ENCODE results near the gene RGS9BP.
"Not testable (repeated sequence)": the region's sequence is repeated elsewhere in the genome, so short reads cannot be mapped to it uniquely, and the experiment has no call there.

RGS9BP gene

DNA sequence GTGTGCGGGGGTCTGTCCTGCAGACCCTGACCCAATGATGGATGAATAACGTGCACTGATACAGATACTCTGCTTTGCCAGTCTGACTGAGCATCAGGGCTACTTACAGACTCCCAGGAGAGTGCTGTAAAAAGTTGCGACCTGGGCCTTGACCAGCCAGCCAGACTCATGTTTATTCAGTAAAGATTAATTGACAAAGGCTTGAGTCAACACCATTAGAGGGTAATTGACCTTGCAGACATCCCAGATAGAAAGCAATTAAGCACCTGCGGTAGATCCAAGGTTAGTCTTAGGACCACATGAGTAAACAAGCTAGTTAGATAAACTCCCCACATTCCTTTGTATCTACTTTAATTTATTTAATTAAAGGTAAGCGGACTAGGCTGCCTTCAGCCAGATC, 26.4 kb downstream of the RGS9BP start:
- H3K4me3 ChIP-seq (ENCODE audit: low read depth, low read length): no peak overlapping the region
- TF ChIP-seq, protein P1, sequence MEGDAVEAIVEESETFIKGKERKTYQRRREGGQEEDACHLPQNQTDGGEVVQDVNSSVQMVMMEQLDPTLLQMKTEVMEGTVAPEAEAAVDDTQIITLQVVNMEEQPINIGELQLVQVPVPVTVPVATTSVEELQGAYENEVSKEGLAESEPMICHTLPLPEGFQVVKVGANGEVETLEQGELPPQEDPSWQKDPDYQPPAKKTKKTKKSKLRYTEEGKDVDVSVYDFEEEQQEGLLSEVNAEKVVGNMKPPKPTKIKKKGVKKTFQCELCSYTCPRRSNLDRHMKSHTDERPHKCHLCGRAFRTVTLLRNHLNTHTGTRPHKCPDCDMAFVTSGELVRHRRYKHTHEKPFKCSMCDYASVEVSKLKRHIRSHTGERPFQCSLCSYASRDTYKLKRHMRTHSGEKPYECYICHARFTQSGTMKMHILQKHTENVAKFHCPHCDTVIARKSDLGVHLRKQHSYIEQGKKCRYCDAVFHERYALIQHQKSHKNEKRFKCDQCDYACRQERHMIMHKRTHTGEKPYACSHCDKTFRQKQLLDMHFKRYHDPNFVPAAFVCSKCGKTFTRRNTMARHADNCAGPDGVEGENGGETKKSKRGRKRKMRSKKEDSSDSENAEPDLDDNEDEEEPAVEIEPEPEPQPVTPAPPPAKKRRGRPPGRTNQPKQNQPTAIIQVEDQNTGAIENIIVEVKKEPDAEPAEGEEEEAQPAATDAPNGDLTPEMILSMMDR (IDR thresholded peaks at IDR 0.05; ENCODE audit: borderline replicate concordance, insufficient read depth, low read depth, low read length): no peak

DNA sequence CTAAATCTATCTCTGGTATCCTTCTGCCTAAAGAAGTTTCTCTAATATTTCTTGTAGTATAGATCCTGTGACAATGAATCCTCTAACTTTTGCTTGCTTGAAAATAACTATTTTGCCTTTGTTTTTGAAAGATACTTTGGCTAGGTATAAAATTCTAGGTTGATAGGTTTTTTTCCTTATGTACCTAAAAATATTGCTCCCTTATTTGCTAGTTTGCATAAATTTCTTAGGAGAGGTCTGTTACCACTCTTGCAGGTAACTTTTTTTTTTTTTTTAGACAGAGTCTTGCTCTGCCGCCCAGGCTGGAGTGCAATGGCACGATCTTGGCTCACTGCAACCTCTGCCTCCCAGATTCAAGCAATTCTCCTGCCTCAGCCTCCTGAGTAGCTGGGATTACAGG, 28.4 kb downstream of the RGS9BP start:
- not testable (repeated sequence) for H3K4me3 ChIP-seq (ENCODE audit: low read depth, low read length)

DNA sequence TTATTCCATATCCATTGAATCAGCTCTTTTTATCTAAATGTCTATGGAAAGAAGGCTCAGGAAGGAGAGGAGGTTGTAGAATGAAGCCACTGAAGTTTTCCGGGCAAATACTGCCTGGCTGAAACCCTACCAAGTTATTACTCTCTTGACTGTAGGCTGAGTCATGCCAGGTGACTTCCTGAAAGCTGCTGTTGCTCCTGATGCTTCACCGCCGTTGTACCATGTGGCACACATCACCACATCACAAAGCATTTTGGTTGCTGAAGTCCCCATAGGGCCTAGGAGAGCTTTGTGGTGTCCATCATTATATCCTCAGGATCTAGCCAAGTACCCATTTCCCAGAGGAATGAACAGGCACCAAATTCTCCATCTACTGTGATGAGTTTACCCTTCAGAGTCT, 32.8 kb downstream of the RGS9BP start:
- H3K4me3 ChIP-seq (ENCODE audit: low read depth, low read length): no peak overlapping the region
- TF ChIP-seq, protein P1 (IDR thresholded peaks at IDR 0.05; ENCODE audit: borderline replicate concordance, insufficient read depth, low read depth, low read length): no peak

DNA sequence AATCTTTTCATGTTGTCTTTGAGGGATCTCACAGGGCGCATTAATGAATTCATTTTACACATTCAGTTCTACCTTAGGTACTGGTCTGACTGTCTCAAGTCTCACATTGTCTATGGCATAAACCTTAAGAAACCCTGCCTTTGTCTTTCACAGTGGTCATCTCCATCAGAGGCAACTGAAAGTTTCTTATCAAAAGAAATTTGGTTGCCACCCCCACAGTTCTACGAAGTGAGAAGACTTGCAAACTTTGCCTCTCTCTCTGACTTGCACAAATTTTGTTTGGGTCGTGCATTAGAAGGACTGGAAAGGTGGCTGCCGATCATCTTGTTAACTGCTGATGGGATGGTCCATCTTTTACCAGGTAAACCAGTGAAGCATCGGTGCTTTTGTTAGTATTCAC, 33.4 kb downstream of the RGS9BP start:
- TF ChIP-seq, protein P1 (IDR thresholded peaks at IDR 0.05; ENCODE audit: borderline replicate concordance, insufficient read depth, low read depth, low read length): no peak
- H3K4me3 ChIP-seq (ENCODE audit: low read depth, low read length): no peak overlapping the region

DNA sequence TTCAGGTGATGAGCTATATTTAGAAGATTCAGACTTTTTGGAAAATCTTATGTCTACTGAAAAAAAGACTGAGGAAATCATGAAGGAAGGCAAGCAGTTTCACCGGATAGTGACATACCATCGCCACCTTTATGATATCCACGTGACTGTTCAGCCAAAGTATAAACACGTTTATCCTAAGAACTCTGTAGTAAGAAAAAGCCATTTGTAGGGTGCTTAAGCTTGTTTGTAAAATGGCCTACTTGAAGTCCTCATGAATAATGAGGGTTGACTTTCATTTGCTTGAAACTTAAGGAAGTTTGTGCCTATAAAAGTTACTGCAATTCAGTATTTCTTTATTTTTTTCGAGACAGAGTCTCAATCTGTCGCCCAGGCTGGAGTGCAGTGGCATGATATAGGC, 36.1 kb downstream of the RGS9BP start:
- H3K4me3 ChIP-seq (ENCODE audit: low read depth, low read length): no peak overlapping the region
- TF ChIP-seq, protein P1 (IDR thresholded peaks at IDR 0.05; ENCODE audit: borderline replicate concordance, insufficient read depth, low read depth, low read length): no peak

DNA sequence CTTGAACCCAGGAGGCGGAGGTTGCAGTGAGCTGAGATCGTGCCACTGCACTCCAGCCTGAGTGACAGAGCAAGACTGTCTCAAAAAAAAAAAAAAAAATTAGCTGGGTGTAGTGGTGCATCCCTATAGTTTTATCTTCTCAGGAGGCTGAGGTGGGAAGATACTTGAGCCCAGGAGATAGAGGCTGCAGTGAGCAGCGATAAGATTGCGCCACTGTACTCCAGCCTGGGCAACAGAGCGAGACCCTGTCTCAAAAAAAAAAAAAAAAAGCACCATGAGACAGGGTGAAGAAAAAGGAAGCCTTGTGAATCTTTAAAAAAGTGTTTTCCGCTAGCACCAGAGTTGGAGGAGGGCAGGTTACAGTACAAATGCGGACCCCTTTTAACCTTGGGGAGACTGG, 40.6 kb downstream of the RGS9BP start:
- not testable (repeated sequence) for H3K4me3 ChIP-seq (ENCODE audit: low read depth, low read length)

DNA sequence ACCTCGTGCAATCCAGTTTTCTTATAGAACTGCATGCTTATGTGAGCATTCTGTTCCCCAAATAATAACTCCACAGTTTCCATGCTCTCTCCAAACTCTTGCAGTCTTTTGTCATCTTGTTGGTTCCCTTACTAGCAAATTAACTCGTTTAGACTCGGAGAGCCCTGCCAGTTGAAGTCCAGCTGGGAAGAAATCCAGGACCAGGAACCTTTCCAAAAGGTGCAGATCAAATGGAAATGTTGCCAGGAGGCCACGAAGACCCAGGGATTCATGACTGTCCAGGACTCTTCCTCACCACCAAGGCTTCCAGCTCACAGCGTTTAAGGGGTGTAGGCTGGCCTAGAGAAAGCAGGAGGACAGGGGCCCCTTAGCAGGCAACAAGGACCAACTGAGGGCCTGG, 41.8 kb downstream of the RGS9BP start:
- TF ChIP-seq, protein P1 (IDR thresholded peaks at IDR 0.05; ENCODE audit: borderline replicate concordance, insufficient read depth, low read depth, low read length): no peak
- no peak overlapping the region for H3K4me3 ChIP-seq (ENCODE audit: low read depth, low read length)

DNA sequence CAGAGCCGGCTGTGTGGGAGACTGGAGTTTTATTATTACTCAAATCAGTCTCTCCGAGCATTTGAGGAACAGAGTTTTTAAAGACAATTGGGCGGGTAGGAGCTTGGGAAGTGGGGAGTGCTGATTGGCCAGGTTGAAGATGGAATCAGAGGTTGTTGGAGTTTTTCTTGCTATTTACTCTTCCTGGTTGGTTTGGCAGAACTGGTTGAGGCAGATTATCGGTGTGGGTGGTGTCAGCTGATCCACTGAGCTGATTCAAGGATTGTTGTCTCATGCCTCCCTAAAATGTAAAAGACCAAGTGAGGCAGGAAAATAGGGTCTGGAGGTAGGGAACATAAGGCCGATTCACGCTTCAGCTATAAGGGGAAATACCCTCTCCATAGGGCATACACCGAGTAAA, 42.6 kb downstream of the RGS9BP start:
- H3K4me3 ChIP-seq (ENCODE audit: low read depth, low read length): no peak overlapping the region
- TF ChIP-seq, protein P1 (IDR thresholded peaks at IDR 0.05; ENCODE audit: borderline replicate concordance, insufficient read depth, low read depth, low read length): no peak
